Urothelium cell line (cell line): ENCODE measurements around the gene INHBA.

ENCODE experiments used
- DNase-seq: peaks from one replicate; pipeline ENCODE4 v3.0.0; 2011; ENCODE audit warnings: low spot score, mixed read lengths
- FAIRE-seq: peaks from 2 replicates; lab custom pipeline; 2011; peaks lifted over from hg19 to GRCh38; lab: Jason Lieb, UNC

Gene INHBA

DNA sequence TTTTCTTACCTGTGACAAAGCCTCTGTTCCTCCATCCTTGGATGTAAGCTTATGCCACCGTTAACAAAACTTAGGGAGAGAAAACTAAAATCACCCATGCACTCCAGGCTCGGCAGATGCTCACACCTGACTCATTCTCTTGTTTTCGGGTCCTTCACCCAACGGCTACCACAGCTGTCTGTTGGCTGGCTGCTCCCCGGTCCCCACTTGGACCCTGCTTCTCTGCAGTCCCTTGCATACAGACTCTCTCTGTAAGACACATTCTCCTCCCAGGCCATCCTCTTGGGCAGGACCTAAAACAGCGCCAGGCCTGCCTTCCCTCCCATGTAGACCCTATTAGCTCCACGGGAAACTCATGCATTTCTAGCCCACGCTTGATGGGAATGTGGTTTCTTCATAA lies 12.1 kb upstream of the INHBA start:
- FAIRE-seq: no peak
- DNase-seq: no peak

DNA sequence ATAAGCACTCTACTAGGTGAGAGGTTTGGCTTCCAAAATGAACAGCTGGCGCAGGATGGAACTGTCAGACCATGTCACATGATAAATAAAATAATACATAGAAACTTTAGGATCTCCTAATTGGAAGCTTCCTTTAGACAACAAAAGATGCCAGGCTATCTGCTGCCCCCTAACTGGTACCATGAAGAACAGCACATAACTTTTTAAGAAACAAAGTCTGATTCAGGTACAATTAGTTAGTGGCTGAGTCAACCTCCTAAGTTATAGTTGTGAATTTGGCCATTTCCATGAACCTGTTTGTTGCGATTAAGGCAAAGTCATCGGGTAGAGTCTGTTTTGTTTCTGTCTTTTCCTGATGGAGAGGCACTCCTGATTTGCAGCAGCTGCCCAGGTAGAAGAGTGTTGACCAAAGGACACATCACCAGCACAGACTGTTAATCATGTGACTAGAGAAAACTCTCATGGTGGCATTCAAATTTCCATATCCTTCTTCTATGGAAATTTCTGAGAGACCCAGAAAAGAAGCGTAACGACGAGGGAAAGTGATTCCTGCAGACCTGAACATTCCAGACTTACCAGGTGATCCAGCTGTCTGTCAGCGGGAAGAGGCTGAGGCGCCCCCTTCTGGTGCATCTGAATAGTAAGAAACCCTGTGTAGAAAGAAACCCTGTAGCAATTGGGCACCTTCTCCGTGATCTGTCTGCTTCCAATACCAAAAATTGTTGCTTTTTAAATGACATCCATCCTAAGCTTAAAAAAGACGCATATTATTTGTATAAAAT lies 8.6 kb upstream of the INHBA start:
- DNase-seq (peak; percentile 65), FAIRE-seq (no peak)

- DNase-seq: no peak
- peak; percentile 5 for FAIRE-seq
These were observed 7.9 kb upstream of the INHBA start for GRCh38 chr7:41710838-41711237.

DNA sequence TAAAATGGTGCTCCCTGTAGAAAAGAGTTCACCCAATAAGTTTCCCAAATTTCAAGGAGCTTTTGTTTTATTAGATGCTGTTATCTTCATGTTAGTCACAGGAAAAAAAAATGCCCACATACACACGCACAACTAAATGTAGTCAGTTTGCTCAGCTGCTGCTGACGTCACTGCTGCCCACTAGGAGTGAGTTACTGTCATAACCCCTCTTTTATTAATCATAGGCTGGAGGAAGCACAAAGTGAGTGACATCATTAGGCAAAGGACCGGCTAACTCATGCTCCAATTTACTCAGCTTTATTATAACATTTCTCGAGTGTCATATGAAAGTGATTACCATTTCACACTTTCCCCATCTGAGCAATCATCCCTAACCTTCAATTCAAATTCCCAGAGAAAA lies 6.7 kb upstream of the INHBA start:
- no peak for FAIRE-seq

GRCh38 chr7:41708581-41709358 lies 5.9 kb upstream of the INHBA start:
- FAIRE-seq (no peak), DNase-seq (no peak)

More for the DNA sequence above, 6.7 kb upstream of the INHBA start:
- DNase-seq: no peak

GRCh38 chr7:41706228-41706930 lies 3.5 kb upstream of the INHBA start:
- DNase-seq (no peak), FAIRE-seq (no peak)

DNA sequence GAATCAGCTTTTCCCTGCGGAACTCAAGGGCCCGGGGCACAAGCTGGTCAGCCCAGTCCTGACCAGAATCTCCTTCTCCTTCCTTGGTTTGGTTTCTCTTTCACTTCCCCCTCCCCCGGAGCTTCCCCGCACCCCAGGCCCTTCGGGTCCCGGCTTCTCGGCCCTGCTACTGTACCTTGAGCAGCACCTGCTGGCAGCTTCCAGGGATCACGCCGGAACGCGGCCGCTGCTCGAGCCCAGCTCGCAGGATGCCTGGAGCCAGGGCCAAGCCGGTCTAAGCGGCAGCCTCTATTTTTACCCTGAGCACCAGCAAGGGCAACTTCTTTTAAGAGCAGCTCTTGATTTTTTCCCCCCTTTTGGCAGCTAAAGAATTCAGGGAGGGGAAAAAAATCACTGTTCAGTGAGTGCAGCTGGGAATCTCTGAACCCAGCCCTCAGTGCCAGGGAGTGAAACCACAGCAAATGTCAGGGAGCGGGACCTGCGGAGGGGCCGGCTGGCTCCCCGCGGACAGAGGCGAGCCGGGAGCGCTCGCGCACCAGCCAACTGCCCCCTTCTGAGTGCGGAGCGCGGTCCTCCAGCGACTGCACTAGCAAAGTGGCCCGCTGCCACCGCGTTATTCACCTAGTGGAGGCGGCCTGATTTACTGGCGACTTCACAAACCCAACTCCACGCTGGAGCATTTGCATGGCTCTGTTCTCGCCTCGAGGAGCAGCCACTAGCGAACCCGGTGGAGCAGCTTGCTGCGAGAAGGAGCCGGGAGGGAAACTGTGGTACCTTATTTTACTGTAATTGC lies 2.4 kb upstream of the INHBA start:
- peak; percentile 77 for FAIRE-seq
- peak; percentile 94 for DNase-seq

- no peak for DNase-seq
- FAIRE-seq: peak; percentile 87
These were observed 1.6 kb downstream of the INHBA start for GRCh38 chr7:41701068-41701941.

- no peak for DNase-seq
- FAIRE-seq: no peak
These were observed 2.8 kb downstream of the INHBA start for GRCh38 chr7:41700044-41700471.

DNA sequence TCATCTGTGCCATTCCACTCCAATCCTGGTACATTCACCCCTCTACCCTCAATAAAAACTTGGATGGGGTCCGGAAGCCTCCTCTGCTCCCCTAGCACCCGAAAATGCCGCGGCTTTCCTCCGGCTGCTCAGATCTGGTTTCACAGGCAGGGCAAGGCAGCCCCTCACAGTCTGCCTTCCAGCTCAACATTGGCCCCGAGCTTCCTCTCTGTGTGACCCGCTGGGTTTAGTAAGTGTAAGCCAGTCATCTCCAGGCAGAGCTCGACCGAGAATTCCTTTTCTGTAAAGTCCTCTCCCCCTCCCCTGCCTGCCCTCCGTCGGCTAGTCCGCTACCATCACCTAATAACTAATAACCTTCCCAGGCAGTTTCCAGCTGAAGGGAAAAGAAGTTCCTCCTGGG lies 3.4 kb downstream of the INHBA start:
- FAIRE-seq: peak; percentile 75
- DNase-seq: no peak

- peak; percentile 67 for FAIRE-seq
These were observed 4.2 kb downstream of the INHBA start for GRCh38 chr7:41698726-41699125.

DNA sequence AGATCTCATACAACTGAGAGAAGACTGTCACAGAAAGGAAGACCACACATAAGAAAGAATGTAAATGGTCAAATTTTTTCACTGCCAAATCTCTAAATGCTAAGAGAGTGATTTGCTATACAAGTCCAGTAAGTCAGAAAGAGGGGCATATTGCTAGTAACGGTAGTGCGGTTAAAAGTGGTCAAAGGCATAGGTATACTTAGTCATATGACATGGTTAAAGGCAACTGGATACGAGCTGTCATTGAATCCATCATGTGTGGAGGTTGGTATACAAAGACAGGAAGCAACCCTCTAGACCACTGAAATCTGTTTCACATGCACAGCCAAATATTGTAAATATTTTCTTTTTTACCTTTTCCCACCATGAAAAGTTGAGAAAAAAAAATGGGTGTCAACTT lies 4.8 kb downstream of the INHBA start:
- no peak for DNase-seq
- FAIRE-seq: no peak

More at GRCh38 chr7:41698726-41699125, 4.2 kb downstream of the INHBA start:
- no peak for DNase-seq

DNA sequence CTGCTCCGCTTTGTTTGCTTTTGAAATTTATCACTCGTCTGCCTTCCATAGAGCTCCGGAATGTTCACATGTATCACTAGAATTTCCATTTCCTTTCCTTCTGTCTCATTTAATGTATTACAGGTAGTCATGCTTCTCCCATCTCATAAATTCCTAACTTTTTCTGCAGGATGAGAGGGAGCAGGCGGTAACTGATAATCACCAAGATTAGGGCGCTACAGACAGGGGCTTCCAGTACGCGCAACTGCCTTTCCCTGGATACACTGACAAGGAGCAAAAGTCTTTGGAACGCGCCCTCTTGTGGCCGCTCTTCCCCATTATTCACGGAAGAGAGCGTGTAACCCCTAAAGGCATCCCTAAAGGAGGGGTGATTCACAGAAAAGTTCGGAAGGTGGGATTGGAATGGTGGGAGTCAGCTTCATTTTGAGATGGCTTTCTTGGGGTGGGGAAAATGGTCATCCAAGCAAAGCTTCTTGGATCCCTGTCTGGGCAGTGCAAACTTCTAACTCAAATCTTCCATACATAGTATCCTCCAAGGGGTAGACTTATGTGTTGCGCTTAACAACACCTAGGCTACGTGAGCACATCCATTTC lies 6.5 kb downstream of the INHBA start:
- FAIRE-seq (peak; percentile 62), DNase-seq (peak; percentile 75)

DNA sequence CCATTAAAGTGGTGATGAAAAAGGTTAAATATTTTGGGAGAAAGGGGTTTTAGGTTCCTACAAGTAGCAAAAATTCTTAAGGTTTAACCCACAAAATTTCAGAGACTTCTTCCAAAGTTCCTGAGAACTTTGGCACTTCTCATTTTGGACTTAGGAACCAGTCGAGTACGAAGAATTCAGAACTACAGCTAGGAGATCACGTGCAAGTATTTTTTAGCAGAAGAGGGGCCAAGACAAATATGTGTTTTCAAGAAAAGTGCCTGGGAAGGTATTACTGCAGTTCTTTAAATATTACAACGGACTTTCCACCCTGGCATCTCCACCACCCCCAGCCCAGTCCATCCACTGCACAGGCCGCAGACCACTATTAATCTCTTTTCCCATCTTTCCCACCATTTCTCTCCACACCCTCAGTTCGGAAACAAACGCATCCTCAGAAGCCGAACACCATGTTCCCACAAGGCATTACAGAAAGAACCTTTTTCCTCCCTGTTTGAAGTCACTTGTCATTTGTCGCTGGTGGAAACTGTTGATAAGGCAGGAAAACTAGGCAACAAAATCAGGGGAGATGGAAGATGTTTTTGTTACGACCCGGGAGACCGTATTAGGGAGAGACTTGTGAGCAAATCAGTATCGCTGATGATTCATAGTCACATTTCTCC lies 7.1 kb downstream of the INHBA start:
- no peak for DNase-seq
- peak; percentile 98 for FAIRE-seq

DNA sequence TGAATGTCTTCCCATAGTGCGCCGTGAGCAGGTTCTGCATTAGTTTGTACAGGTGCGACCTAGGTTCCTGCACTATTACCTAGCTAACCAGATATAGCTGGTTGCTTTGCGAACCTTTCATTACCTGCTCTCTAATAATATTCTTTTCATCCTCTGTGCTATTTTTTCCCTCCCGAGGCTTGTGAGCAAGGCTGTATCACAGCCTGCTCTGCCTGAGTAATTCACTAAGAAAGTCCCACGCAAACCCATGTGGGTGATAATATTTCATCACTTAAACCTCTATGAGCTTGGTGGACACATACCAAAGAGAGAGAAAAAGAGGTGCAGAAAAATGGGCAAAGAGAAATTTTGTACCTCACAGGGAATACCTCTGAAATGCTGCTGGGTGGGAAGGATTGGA lies 8.4 kb downstream of the INHBA start:
- DNase-seq (no peak), FAIRE-seq (no peak)

DNA sequence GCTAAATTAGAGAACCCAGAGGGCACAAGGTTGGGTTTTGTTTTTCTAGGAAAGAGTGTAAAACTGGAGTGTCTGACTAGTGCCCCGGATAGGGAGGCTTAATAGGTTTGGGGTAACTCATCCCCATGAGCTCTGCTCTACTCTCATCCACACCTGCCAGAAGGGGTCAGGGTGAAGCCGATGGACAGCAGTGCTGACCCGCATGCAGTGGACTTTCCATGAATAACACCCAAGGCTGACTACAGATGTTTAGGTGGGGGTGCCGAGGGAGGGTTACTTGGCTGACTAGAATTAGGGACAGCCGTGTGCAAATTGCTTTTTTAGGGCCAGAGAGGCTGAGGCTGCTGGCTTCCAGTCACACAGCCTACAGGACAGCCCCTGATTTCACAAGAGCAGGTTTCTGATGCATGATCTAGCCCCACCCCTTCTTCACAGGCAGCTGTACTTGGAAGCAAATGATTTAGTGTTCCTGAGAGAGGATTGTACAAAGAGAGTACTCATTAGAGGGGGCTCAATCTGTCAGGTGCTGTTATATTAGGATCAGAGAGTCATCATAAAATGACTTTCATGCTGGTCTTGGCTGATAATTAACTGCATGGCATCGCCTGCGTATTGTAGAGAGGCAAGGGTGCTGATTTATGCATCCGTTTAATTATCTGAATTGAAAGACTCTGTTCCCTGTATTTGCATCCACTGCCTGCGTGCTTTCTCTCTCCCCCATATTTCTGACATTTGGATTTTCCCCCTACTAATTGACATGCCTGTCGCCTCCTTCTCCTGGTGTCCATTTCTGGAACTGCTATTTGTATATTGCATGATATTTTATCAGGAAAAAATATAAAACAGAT lies 9.5 kb downstream of the INHBA start:
- FAIRE-seq (no peak), DNase-seq (no peak)

DNA sequence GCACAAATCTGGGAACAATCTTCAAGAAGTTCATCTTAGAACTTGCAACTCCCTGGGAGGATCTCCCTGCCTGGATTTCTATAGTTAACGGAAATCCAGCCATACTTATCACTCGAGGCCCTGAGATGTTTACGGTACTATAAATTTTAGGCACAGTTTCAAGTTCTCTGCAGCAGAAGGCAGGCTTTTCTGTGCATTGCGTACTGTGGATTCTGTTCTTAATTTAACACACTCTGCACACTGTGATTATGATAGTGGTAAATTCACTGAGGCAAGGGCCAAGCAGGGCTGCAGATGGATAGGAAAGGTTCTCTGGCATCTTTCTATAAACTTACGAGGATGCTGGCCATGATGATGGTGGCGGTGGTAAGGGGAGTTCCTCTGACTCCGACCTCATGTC lies 10.6 kb downstream of the INHBA start:
- FAIRE-seq (no peak), DNase-seq (no peak)
